Stimulated activated CD4-positive, alpha-beta T cell treated with anti-CD3 and anti-CD28 coated beads, Interleukin-4, amount 100 ng/mL, for 4 hours (primary cell): ENCODE results near the gene SCN2B.
A peak's percentile ranks its signal among the peaks of the same experiment; 100 is the strongest.

Experiments
- DNase-seq, 2 experiments: peaks; one replicate each; pipeline ENCODE4 v3.0.0-alpha.2; 2020

The SCN2B gene

GRCh38 chr11:118175993-118176777 is at the start of gene SCN2B:
Gene SCN2B (minus strand): TSS chr11:118176639. CDS start chr11:118176431, 208 bp downstream.
- DNase-seq, result no peak

GRCh38 chr11:118224511-118225188 is 48.2 kb upstream of the SCN2B start, which contains the start of gene JAML:
Gene JAML (minus strand): TSS chr11:118225011. CDS start chr11:118214866, 10,145 bp downstream.
- peak; percentile 43 to 55 for DNase-seq

GRCh38 chr11:118223992-118224391 is 47.6 kb upstream of the SCN2B start:
- peak in 1 of 2 experiments; percentile 25 for DNase-seq

GRCh38 chr11:118223570-118223969 is 47.1 kb upstream of the SCN2B start:
- DNase-seq, result no peak

GRCh38 chr11:118222437-118222836 is 46.0 kb upstream of the SCN2B start:
- no peak for DNase-seq

- no peak for DNase-seq
These were observed 45.0 kb upstream of the SCN2B start for GRCh38 chr11:118221419-118221818.

- no peak for DNase-seq
These were observed 43.3 kb upstream of the SCN2B start for GRCh38 chr11:118219732-118220131.

GRCh38 chr11:118219244-118219643 is 42.8 kb upstream of the SCN2B start:
- no peak for DNase-seq

GRCh38 chr11:118217575-118217974 is 41.1 kb upstream of the SCN2B start:
- DNase-seq, result no peak

GRCh38 chr11:118216621-118217481 is 40.4 kb upstream of the SCN2B start:
- DNase-seq, result peak; percentile 37 to 56

GRCh38 chr11:118215765-118216164 is 39.3 kb upstream of the SCN2B start:
- DNase-seq, result no peak

- no peak for DNase-seq
These were observed 38.8 kb upstream of the SCN2B start for GRCh38 chr11:118215262-118215661.

- DNase-seq, result no peak
These were observed 37.9 kb upstream of the SCN2B start for GRCh38 chr11:118214210-118214914.

GRCh38 chr11:118213781-118214180 is 37.3 kb upstream of the SCN2B start:
- no peak for DNase-seq

GRCh38 chr11:118213201-118213600 is 36.8 kb upstream of the SCN2B start:
- no peak for DNase-seq

GRCh38 chr11:118212781-118213191 is 36.3 kb upstream of the SCN2B start:
- no peak for DNase-seq

GRCh38 chr11:118212131-118212725 is 35.8 kb upstream of the SCN2B start:
- no peak for DNase-seq

- no peak for DNase-seq
These were observed 34.6 kb upstream of the SCN2B start for GRCh38 chr11:118211006-118211405.

- DNase-seq, result no peak
These were observed 33.9 kb upstream of the SCN2B start for GRCh38 chr11:118210323-118210722.

GRCh38 chr11:118209033-118209432 is 32.6 kb upstream of the SCN2B start:
- DNase-seq, result no peak

GRCh38 chr11:118207079-118207478 is 30.6 kb upstream of the SCN2B start:
- DNase-seq, result no peak

GRCh38 chr11:118206391-118207031 is 30.1 kb upstream of the SCN2B start:
- no peak for DNase-seq
